ENCODE results near the gene CKAP4.
"Not testable (repeated sequence)": the region's sequence is repeated elsewhere in the genome, so short reads cannot be mapped to it uniquely, and the experiment has no call there.

The CKAP4 gene

GRCh38 chr12:106287364-106287763 is 39.5 kb upstream of the CKAP4 start:
- Histone ChIP-seq H3K9me2 (replicated peaks; ENCODE audit: control insufficient read depth, low read length) (no peaks in the 10 kb centered on the region), H4K20me1 (ENCODE audit: control insufficient read depth, insufficient read depth, low read depth, low read length) (no peaks in the 10 kb centered on the region), H3K79me2 (ENCODE audit: control insufficient read depth, low read length) (no peaks in the 10 kb centered on the region), H3K27ac (ENCODE audit: low read depth, low read length) (no peak overlapping the region), H3K4me2 (ENCODE audit: low read length) (no peak overlapping the region), H3K27me3 (ENCODE audit: control insufficient read depth, low read length) (peaks cover 13% of the 10 kb centered on the region), H3K36me3 (ENCODE audit: control insufficient read depth, low read length) (no peaks in the 10 kb centered on the region), H3K4me1 (ENCODE audit: control insufficient read depth, low read length) (peaks cover 7% of the 10 kb centered on the region), H3F3A (ENCODE audit: control insufficient read depth, insufficient read depth) (no peaks in the 10 kb centered on the region), H3K9me3 (ENCODE audit: control insufficient read depth, insufficient read depth, low read length) (no peaks in the 10 kb centered on the region), H3K4me3 (ENCODE audit: low read length) (no peak overlapping the region)
- TF ChIP-seq EZH2phosphoT487 (IDR thresholded peaks at IDR 0.05; ENCODE audit: borderline replicate concordance, low read length), result no peak
- TF ChIP-seq, protein P1, sequence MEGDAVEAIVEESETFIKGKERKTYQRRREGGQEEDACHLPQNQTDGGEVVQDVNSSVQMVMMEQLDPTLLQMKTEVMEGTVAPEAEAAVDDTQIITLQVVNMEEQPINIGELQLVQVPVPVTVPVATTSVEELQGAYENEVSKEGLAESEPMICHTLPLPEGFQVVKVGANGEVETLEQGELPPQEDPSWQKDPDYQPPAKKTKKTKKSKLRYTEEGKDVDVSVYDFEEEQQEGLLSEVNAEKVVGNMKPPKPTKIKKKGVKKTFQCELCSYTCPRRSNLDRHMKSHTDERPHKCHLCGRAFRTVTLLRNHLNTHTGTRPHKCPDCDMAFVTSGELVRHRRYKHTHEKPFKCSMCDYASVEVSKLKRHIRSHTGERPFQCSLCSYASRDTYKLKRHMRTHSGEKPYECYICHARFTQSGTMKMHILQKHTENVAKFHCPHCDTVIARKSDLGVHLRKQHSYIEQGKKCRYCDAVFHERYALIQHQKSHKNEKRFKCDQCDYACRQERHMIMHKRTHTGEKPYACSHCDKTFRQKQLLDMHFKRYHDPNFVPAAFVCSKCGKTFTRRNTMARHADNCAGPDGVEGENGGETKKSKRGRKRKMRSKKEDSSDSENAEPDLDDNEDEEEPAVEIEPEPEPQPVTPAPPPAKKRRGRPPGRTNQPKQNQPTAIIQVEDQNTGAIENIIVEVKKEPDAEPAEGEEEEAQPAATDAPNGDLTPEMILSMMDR (IDR thresholded peaks at IDR 0.05; ENCODE audit: low read depth, low read length, poor library complexity, severe bottlenecking), result no peak

- H3K36me3 ChIP-seq (ENCODE audit: control insufficient read depth, low read length); H3F3A ChIP-seq (ENCODE audit: control insufficient read depth, insufficient read depth); H3K4me1 ChIP-seq (ENCODE audit: control insufficient read depth, low read length); H3K9me3 ChIP-seq (ENCODE audit: control insufficient read depth, insufficient read depth, low read length); H3K4me3 ChIP-seq (ENCODE audit: low read length); H3K79me2 ChIP-seq (ENCODE audit: control insufficient read depth, low read length); H4K20me1 ChIP-seq (ENCODE audit: control insufficient read depth, insufficient read depth, low read depth, low read length); H3K4me2 ChIP-seq (ENCODE audit: low read length); H3K9me2 ChIP-seq (replicated peaks; ENCODE audit: control insufficient read depth, low read length); H3K27ac ChIP-seq (ENCODE audit: low read depth, low read length): not testable (repeated sequence)
- H3K27me3 ChIP-seq (ENCODE audit: control insufficient read depth, low read length), result peaks cover 13% of the 10 kb centered on the region
Observed at GRCh38 chr12:106286576-106287162, 38.8 kb upstream of the CKAP4 start.

DNA sequence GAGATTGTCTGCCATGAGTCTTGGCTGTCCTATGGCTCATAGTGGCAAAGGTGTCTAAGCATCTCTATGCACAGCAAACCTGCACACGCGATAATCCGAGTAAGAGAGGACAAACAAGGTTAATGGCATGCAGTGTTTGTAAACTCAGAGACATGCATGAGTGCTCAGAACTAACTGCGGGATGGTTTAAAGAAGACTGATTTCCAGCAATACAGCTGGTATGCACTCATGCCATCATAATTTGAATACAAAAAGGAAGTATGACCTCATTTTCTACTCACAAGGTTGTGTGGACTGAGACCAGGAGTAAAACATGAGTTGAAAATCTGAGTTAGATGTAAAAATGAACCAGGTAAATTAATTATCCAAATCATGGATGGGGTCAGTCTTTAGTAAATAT is 38.2 kb upstream of the CKAP4 start:
- Histone ChIP-seq H3K4me3 (ENCODE audit: low read length) (no peak overlapping the region), H3K9me3 (ENCODE audit: control insufficient read depth, insufficient read depth, low read length) (0 out of 2 replicates have a peak, but pooled peaks cover 3% of the 10 kb centered on the region), H4K20me1 (ENCODE audit: control insufficient read depth, insufficient read depth, low read depth, low read length) (no peaks in the 10 kb centered on the region), H3K27ac (ENCODE audit: low read depth, low read length) (no peak overlapping the region), H3K79me2 (ENCODE audit: control insufficient read depth, low read length) (no peaks in the 10 kb centered on the region), H3F3A (ENCODE audit: control insufficient read depth, insufficient read depth) (no peaks in the 10 kb centered on the region), H3K27me3 (ENCODE audit: control insufficient read depth, low read length) (peaks cover 13% of the 10 kb centered on the region), H3K9me2 (replicated peaks; ENCODE audit: control insufficient read depth, low read length) (no peaks in the 10 kb centered on the region), H3K4me1 (ENCODE audit: control insufficient read depth, low read length) (peaks cover 7% of the 10 kb centered on the region), H3K4me2 (ENCODE audit: low read length) (peak overlapping the region; percentile 15; the same call in 1 of the 2 replicates), H3K36me3 (ENCODE audit: control insufficient read depth, low read length) (no peaks in the 10 kb centered on the region)
- no peak for TF ChIP-seq EZH2phosphoT487 (IDR thresholded peaks at IDR 0.05; ENCODE audit: borderline replicate concordance, low read length)
- TF ChIP-seq, protein P1 (IDR thresholded peaks at IDR 0.05; ENCODE audit: low read depth, low read length, poor library complexity, severe bottlenecking), result no peak

GRCh38 chr12:106284358-106285105 is 36.7 kb upstream of the CKAP4 start:
- Histone ChIP-seq H3K79me2 (ENCODE audit: control insufficient read depth, low read length) (no peaks in the 10 kb centered on the region), H3F3A (ENCODE audit: control insufficient read depth, insufficient read depth) (no peaks in the 10 kb centered on the region), H3K27ac (ENCODE audit: low read depth, low read length) (no peak overlapping the region), H3K4me1 (ENCODE audit: control insufficient read depth, low read length) (peaks cover 7% of the 10 kb centered on the region), H4K20me1 (ENCODE audit: control insufficient read depth, insufficient read depth, low read depth, low read length) (no peaks in the 10 kb centered on the region), H3K36me3 (ENCODE audit: control insufficient read depth, low read length) (no peaks in the 10 kb centered on the region), H3K9me2 (replicated peaks; ENCODE audit: control insufficient read depth, low read length) (no peaks in the 10 kb centered on the region), H3K27me3 (ENCODE audit: control insufficient read depth, low read length) (peaks cover 13% of the 10 kb centered on the region), H3K4me2 (ENCODE audit: low read length) (no peak overlapping the region), H3K9me3 (ENCODE audit: control insufficient read depth, insufficient read depth, low read length) (0 out of 2 replicates have a peak, but pooled peaks cover 3% of the 10 kb centered on the region), H3K4me3 (ENCODE audit: low read length) (no peak overlapping the region)
- TF ChIP-seq, protein P1 (IDR thresholded peaks at IDR 0.05; ENCODE audit: low read depth, low read length, poor library complexity, severe bottlenecking), result no peak
- no peak; the same call in 1 of the 2 replicates for TF ChIP-seq EZH2phosphoT487 (IDR thresholded peaks at IDR 0.05; ENCODE audit: borderline replicate concordance, low read length)

Measured in DOHH2 (cell line).